HepG2 (cell line): ENCODE data around the gene SYS1. TPM values are rescaled to one million over a fixed set of nuclear protein-coding genes. Genes with fewer than 3 reads are reported as not detected.
A peak's percentile ranks its signal among the peaks of the same experiment; 100 is the strongest.

Experiments used
- ATAC-seq: fragments of 200-7000 bp; cut with Tn5 transposase; 3 replicates; pipeline ENCODE4 v1.9.1; 2020; ENCODE audit warnings: mild to moderate bottlenecking, moderate library complexity
- BruUV-seq: library from RNA; stranded (reverse); fragments of 400-500 nt; replicated peaks from 2 replicates; lab custom pipeline; 2021; lab: Mats Ljungman, UMichigan
- CTCF ChIA-PET: fragments of 300-600 bp; formaldehyde crosslinking; extraction: SDS; loops from one replicate; lab custom pipeline; 2021; ENCODE audit warnings: low total read pairs, inconsistent platforms, low intra/inter-chr PET ratio; lab: Yijun Ruan, JAX
- POLR2A ChIA-PET: fragments of 350-600 bp; sonication (Branson Sonifier 250); formaldehyde crosslinking; loops from one replicate; lab custom pipeline; 2020; ENCODE audit warnings: antibody characterized with exemption, inconsistent platforms; lab: Yijun Ruan, JAX
- DNase-seq: peaks from one replicate; pipeline ENCODE4 v3.0.0-alpha.2; 2015; ENCODE audit warnings: low spot score
- FAIRE-seq: peaks from 3 replicates; lab custom pipeline; 2011; peaks lifted over from hg19 to GRCh38; lab: Jason Lieb, UNC
- H2AFZ ChIP-seq: one replicate; pipeline ENCODE4 v1.6.1; 2011; ENCODE audit warnings: low read length, inconsistent platforms
- H3K27ac ChIP-seq: fragments of 300-600 bp; 3 replicates; pipeline ENCODE4 v1.8.0; 2011; ENCODE audit warnings: mixed run types, mild to moderate bottlenecking, mixed read lengths, low read length, inconsistent platforms; ENCODE audit not compliant: insufficient read depth; ENCODE audit errors: extremely low read length
- H3K27me3 ChIP-seq, 2 experiments: fragments of 200-600 bp in 1 of 2; 2 replicates in 1 of 2; 3 replicates in 1 of 2; pipeline versions ENCODE4 v1.6.0 to v1.8.0; 2011; ENCODE audit warnings: low read length in 2 of 2, mild to moderate bottlenecking in 2 of 2, moderate library complexity in 2 of 2, inconsistent platforms in 1 of 2; ENCODE audit not compliant: insufficient read depth in 2 of 2, control insufficient read depth in 1 of 2
- H3K36me3 ChIP-seq, 2 experiments: fragments of 200-600 bp in 1 of 2; replicated peaks in 1 of 2; 2 replicates in 1 of 2; 3 replicates in 1 of 2; pipeline versions ENCODE4 v1.5.1 to v1.8.0; 2011; ENCODE audit warnings: low read length in 2 of 2, inconsistent platforms in 1 of 2; ENCODE audit not compliant: insufficient read depth in 2 of 2, control insufficient read depth in 1 of 2
- H3K4me1 ChIP-seq: 2 replicates; pipeline ENCODE4 v1.5.1; 2012; ENCODE audit warnings: low read length, inconsistent platforms; ENCODE audit not compliant: insufficient read depth
- H3K4me2 ChIP-seq: 2 replicates; pipeline ENCODE4 v1.6.0; 2011; ENCODE audit warnings: low read depth, low read length, inconsistent platforms
- H3K4me3 ChIP-seq, 3 experiments: fragments of 200-600 bp in 1 of 3; sonication (generic), shearing (Covaris generic) in 1 of 3; replicated peaks in 1 of 3; 2 replicates each; pipeline ENCODE4 v1.5.1; 2011 to 2016; ENCODE audit warnings: low read length in 3 of 3, inconsistent platforms in 2 of 3, low read depth in 2 of 3, mild to moderate bottlenecking in 2 of 3, control low read depth in 1 of 3, mixed read lengths in 1 of 3; ENCODE audit not compliant: insufficient read depth in 1 of 3
- H3K79me2 ChIP-seq: one replicate; pipeline ENCODE4 v1.6.1; 2011; ENCODE audit warnings: low read length, inconsistent platforms; ENCODE audit not compliant: insufficient read depth
- H3K9ac ChIP-seq: 2 replicates; pipeline ENCODE4 v1.6.0; 2011; ENCODE audit warnings: mild to moderate bottlenecking, low read depth, low read length, inconsistent platforms; ENCODE audit not compliant: insufficient read depth
- H3K9me3 ChIP-seq: 2 replicates; pipeline ENCODE4 v1.5.1; 2012; ENCODE audit warnings: mild to moderate bottlenecking, low read length
- H4K20me1 ChIP-seq: 2 replicates; pipeline ENCODE4 v1.6.0; 2011; ENCODE audit warnings: inconsistent platforms, mild to moderate bottlenecking, low read length, moderate library complexity; ENCODE audit not compliant: insufficient read depth
- CREB1 ChIP-seq, 2 experiments: fragments of 450-650 bp in 1 of 2; IDR thresholded peaks; 2 replicates each; pipeline ENCODE4 v1.6.1; 2016 to 2017; ENCODE audit warnings: control low read depth in 1 of 2, mild to moderate bottlenecking in 1 of 2, missing compliant biosample characterization in 1 of 2, missing genetic modification characterization in 1 of 2
- ETS1 ChIP-seq: sonication (generic); formaldehyde crosslinking; IDR thresholded peaks from 2 replicates; pipeline ENCODE4 v1.4.0; 2020; ENCODE audit warnings: missing genetic modification reagents
- KDM5A ChIP-seq: fragments of 200-600 bp; sonication (generic); IDR thresholded peaks from 2 replicates; pipeline ENCODE4 v1.7.0; 2018; ENCODE audit warnings: antibody characterized with exemption, mild to moderate bottlenecking, low read length, borderline replicate concordance
- NR2F6 ChIP-seq, 2 experiments: IDR thresholded peaks; 2 replicates each; pipeline ENCODE4 v1.6.1; 2016; ENCODE audit warnings: antibody characterized with exemption in 1 of 2, mild to moderate bottlenecking in 1 of 2
- PAX8 ChIP-seq: sonication (generic); formaldehyde crosslinking; IDR thresholded peaks from 2 replicates; pipeline ENCODE4 v1.8.0; 2022; ENCODE audit warnings: mild to moderate bottlenecking, missing genetic modification reagents, borderline replicate concordance
- ZBTB4 ChIP-seq: sonication (generic); formaldehyde crosslinking; IDR thresholded peaks from 2 replicates; pipeline ENCODE4 v1.4.0; 2020; ENCODE audit warnings: missing genetic modification reagents, mild to moderate bottlenecking, borderline replicate concordance
- ZNF383 ChIP-seq: sonication (generic); formaldehyde crosslinking; IDR thresholded peaks from 2 replicates; pipeline ENCODE4 v1.4.0; 2020; ENCODE audit warnings: missing genetic modification reagents, mild to moderate bottlenecking, borderline replicate concordance
- ZNF431 ChIP-seq: sonication (generic); formaldehyde crosslinking; IDR thresholded peaks from 2 replicates; pipeline ENCODE4 v1.9.0; 2022; ENCODE audit warnings: missing genetic modification reagents, low read depth, mild to moderate bottlenecking, borderline replicate concordance
- ZNF512B ChIP-seq: sonication (generic); formaldehyde crosslinking; IDR thresholded peaks from 2 replicates; pipeline ENCODE4 v1.5.1; 2020; ENCODE audit warnings: missing genetic modification reagents, mild to moderate bottlenecking, borderline replicate concordance
- ZNF619 ChIP-seq: sonication (generic); formaldehyde crosslinking; IDR thresholded peaks from 2 replicates; pipeline ENCODE4 v1.4.0; 2020; ENCODE audit warnings: mild to moderate bottlenecking, missing genetic modification reagents
- WGBS: methylation state at CpG from one replicate; pipeline ENCODE4 v1.1.6; 2017; ENCODE audit warnings: low lambda C conversion rate; 5-methylcytosine and 5-hydroxymethylcytosine counted together
- in situ Hi-C: cut with HindIII; loops from 2 replicates; pipeline ENCODE4 v1.10.0; 2017; ENCODE audit warnings: low pct_unique_long_range_greater_than_20kb; ENCODE audit not compliant: extremely low pct_ligation_motif_present
- intact Hi-C: fragments of 100-400 bp; cut with micrococcal nuclease; formaldehyde crosslinking; loops from one replicate; pipeline ENCODE4 v1.10.0; 2022; ENCODE audit not compliant: unreplicated experiment
- polyA plus RNA-seq, 8 experiments: library from polyadenylated mRNA; depleted of rRNA in 3 of 8; stranded (reverse) in 7 of 8; unstranded in 1 of 8; fragments of >200 nt; fragmentation: Illumina TruSeq in 4 of 8; extraction: Trizol in 4 of 8; gene quantifications; 2 replicates each; pipeline versions ENCODE4 v1.2.1 to v1.2.3, GENCODE V29; 2011 to 2016; ENCODE audit warnings: low read depth in 4 of 8, missing spikeins in 1 of 8, mixed read lengths in 1 of 8; ENCODE audit not compliant: insufficient read depth in 1 of 8
- total RNA-seq, 5 experiments: library from RNA; depleted of rRNA; stranded (reverse); fragments of >200 nt; fragmentation: Illumina TruSeq; extraction: Trizol; gene quantifications; 2 replicates each; pipeline ENCODE4 v1.2.3, GENCODE V29; 2016; ENCODE audit warnings: low read depth in 1 of 5

Gene SYS1
- total and polyA plus RNA-seq, 2 of the 13 experiments (the other 11 are each of a cell fraction or from before 2014, with no cell fraction given) = 38.3 to 65.6 TPM

GRCh38 chr20:45378191-45378590 lies 15.2 kb downstream of the SYS1 start, which contains the start of gene TP53TG5:
TSS of gene TP53TG5 (minus strand) at chr20:45378325. CDS start at chr20:45378236, 89 bp downstream.
- intact Hi-C loops = no loop called here
- no peaks in the 10 kb centered on the region for H3K9me3 ChIP-seq
- in situ Hi-C loops = no loop called here
- H3K79me2 ChIP-seq = no peaks in the 10 kb centered on the region
- H4K20me1 ChIP-seq = no peaks in the 10 kb centered on the region
- H3K4me3 ChIP-seq = no peak within 1 kb of the TSS
- WGBS = 76% methylated on average over 1 of the region's 1 CpG
- H3K9ac ChIP-seq = no peak within 1 kb of the TSS
- H2AFZ ChIP-seq = no peak within 1 kb of the TSS
- DNase-seq = no peak
- H3K4me2 ChIP-seq = no peak within 1 kb of the TSS
- BruUV-seq = no TSS peak
- no peak within 1 kb of the TSS for H3K27ac ChIP-seq
- H3K27me3 ChIP-seq = no peaks in the 10 kb centered on the region
- TF ChIP-seq ZNF431 (CRISPR knock-in tag) (no peak), PAX8 (CRISPR knock-in tag) (no peak), ETS1 (no peak), KDM5A (no peak), CREB1 (IDR thresholded peaks at IDR 0.05) (peak; percentile 47; the same call in 1 of the 2 replicates), CREB1 (CRISPR knock-in tag; IDR thresholded peaks at IDR 0.05) (no peak)
- no peak for FAIRE-seq
- CTCF ChIA-PET = no interaction called here
- no peaks in the 10 kb centered on the region; a peak in 1 of 5 replicates for H3K36me3 ChIP-seq
- no peak for ATAC-seq
- H3K4me1 ChIP-seq = peaks cover 7% of the 10 kb centered on the region
- POLR2A ChIA-PET = no interaction called here

GRCh38 chr20:45387274-45387673 lies 24.3 kb downstream of the SYS1 start:
- in situ Hi-C loops = no loop called here
- Histone ChIP-seq H3K4me1 (no peaks in the 10 kb centered on the region), H3K36me3 (no peaks in the 10 kb centered on the region), H3K27me3 (no peaks in the 10 kb centered on the region), H4K20me1 (no peaks in the 10 kb centered on the region), H3K9ac (no peak overlapping the region), H2AFZ (no peak overlapping the region), H3K9me3 (no peaks in the 10 kb centered on the region), H3K4me3 (no peak overlapping the region), H3K27ac (no peak overlapping the region), H3K79me2 (no peaks in the 10 kb centered on the region), H3K4me2 (no peak overlapping the region)
- ChIA-PET POLR2A (no interaction called here), CTCF (no interaction called here)
- 77% methylated on average over 1 of the region's 1 CpG for WGBS
- DNase-seq (no peak), ATAC-seq (no peak), FAIRE-seq (no peak)
- intact Hi-C loops = no loop called here
- no TSS peak for BruUV-seq
- TF ChIP-seq ZBTB4 (CRISPR knock-in tag) (no peak), NR2F6 (IDR thresholded peaks at IDR 0.05) (no peak), NR2F6 (CRISPR knock-in tag; IDR thresholded peaks at IDR 0.05) (no peak), ZNF619 (no peak), ZNF383 (no peak), ZNF512B (CRISPR knock-in tag) (no peak)
